H4 (cell line): ENCODE data around the gene SORD. TPM values are rescaled to one million over a fixed set of nuclear protein-coding genes. Genes with fewer than 3 reads are reported as not detected.
"Not testable (repeated sequence)": the region's sequence is repeated elsewhere in the genome, so short reads cannot be mapped to it uniquely, and the experiment has no call there.

Experiments used
- DNase-seq: peaks from one replicate; pipeline ENCODE4 v3.0.0-alpha.2; 2015; ENCODE audit warnings: low spot score
- total RNA-seq: library from RNA; depleted of rRNA; stranded (reverse); fragments of >200 nt; shearing (Covaris generic); gene quantifications from 2 replicates; pipeline ENCODE4 v1.2.3, GENCODE V29; 2014

Gene SORD
- total RNA-seq, 1 experiment from 2014 or later: 41.2 TPM

DNA sequence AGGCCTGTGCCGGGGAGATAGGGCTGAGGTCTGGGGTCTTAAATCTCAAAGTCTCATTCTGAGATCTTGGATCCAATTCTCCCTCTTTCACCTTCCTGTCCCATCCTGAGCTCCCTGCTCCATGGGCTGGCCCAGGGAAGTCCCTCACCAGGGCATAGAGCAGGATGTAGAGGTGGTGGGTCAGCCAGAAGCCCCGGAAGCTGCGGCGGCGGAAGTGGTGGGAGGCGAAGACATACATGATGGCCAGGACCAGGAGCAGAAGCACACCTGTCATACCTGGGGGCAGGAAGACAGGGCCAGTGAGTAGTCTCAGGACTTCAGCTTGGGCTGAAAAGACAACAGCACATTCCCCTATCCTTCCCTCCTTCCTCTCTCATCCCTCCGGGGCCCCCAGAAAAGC lies 74.5 kb downstream of the SORD start:
- DNase-seq: no peak

DNA sequence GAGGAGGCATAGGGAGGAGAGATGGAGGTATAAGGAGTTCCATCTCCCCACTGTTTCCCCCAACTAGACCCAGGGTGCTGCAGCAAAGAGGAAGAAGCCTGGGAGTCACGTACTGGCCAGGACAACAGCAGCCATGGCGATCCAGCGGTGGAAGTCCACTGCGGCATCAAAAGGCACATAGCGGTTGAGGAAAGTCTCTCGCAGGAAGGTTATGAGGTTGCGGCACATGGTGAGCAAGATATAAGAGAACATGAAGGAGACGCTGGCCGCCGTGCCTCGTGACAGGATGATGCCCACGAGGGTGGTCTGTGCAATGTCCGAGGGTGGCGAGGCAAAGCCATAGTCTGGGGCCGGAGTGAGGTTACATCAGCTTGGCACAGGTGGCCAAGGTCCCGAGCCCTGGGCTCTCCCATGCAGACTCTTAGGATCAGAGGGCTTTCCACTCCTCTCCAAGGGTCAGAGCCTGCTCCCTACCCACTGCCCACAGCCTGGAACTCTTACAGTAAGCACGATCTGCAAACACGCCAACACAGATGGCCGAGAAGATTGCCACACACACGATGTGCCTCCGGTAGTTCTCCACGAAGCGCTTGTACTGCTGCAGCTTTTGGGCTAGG lies 76.7 kb downstream of the SORD start:
- DNase-seq: no peak

DNA sequence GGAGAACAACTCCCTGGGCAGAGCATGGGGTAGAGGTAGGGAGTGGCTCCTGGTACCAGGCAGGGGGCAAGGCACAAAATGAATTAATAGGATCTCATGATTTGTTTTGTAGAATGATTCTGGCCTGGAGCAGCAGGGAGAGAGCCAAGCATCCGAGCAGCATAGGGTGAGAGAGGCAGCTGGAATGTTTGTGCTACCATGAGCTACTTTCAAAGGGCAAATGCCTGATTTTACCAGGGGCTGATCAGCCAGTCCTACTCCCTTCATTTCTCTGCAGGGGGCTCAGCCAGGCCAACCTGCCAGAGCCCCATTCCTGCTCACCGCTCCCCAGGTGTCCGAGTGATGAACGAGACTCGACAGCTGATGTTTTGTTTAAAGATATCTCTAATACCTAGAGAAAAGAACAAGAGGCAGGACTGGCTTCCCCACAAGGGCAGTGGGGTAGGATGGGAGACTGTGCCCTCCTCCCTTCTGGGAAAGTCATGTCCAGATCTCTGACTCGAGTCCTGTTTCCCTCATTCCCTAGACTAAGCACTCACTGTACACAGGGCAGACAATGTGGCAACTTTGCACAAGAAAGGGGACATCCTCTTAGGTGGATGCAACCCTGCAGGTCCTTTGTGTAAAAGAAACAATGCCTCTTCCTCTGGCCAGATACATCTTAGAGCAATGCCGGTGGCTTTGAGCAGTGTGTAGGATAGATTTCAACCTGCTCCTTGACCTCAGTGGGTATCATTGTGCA lies 78.1 kb downstream of the SORD start:
- DNase-seq: no peak

DNA sequence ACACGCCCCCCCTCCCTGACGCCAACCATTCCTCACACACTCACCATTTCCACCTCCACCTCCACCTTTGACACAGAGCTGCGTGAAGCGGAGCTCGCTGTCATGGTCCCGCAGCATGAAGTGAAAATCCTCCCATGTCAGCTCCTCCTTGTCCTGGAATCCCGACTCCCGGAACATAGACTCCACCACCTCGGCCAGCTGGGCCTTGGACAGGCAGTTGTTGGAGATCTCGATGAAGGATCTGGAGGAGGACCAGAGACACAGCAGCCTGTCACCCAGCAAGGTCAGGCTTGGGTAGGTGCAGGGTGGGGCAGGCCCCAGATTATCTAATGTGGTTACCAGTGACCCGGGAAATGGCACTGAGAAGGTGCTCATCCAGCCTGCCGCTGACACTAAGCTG lies 78.8 kb downstream of the SORD start:
- no peak for DNase-seq

DNA sequence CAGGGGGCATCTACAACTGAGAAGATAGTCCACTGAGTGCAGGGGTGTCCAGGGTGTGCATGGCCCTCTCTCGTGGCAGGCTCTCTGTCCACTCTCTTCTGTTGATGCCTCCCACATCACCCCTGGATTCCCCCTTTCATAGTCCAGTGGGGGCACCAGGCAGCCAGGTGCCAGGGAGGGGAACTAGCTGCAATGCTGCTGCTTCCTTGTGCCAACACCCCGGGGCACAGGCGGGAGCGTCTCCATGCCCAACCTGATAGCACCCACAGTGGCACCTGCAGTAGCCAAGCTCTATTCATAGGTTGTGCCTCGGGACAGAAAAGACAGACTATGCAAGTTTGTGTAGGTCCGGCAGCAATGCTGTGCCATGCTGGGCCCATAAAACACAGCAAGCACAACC lies 79.2 kb downstream of the SORD start:
- DNase-seq: no peak

DNA sequence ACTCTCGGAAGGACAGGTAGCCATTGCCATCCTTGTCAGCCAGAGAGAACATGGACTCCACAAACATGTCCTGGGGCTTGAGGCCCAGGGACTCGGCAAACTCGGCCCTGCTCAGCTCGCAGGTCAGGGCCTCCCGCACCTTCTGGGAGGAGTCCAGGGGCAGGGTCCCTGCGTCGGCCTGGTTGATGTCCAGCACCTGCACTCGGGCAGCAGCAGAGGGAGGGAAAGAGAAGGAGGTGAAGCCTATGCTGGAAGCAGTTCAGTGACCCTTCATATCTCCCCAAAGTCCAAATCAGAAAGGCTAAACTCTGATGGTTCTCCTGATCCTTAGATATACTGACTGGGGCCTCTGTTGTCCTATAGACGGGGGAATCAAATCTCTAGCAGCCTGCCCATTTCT lies 81.2 kb downstream of the SORD start:
- DNase-seq: not testable (repeated sequence)

DNA sequence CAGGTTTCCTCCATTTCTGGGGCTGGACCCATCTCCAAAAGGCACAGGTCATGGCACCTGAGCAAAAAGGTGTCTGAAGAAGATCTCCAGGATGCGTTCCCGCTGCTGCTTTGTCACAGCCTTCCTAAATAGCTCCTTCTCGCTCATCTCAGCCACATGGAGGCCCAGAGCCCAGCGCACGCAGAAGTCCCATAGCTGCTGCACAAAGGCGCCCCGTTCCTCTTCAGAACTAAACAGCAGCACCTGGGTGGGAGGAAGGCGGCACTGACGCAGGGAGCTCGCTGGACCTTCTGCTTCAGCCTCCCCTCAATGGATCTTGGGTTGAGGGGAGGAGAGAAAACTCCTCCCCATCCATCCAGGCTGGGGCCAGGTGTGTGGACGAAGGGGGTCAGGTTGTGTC lies 82.6 kb downstream of the SORD start:
- DNase-seq: no peak

DNA sequence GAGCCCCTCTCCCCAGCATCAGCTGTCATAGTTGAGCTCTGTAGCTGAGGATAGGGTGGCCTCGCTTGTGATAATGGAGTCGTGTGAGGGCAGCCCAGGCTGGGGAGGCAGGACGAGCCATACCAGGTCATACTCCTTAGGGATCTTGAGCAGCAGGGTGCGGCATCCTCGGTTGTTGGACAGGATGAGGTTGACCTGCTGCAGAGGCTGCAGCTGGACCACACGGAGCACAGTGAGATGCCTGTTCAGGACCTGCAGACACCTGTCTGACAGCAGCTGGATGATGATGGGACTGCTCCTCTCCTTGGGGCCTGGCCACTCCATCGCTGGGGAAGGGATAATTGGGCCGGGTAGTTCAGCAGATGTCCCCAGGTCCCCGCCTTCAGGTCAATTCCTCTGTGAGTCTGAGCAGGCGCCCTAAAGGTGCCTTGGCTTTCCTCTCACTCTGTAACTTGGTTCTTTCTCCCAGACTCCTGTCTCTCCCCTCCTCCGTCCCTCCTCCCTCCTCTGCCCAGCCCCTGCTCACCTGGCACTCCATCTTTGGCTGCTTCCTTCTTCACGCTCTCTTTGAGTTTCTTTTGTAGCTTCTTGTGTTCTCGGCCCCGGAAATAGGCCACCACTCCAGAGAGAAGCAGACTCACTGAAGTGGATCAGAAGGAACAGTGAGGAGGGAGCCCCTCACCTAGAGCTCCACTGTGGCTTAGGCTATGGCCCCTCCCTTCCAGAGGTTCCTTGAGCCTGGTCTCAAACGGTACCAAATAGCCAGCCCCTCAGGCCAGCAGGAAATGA lies 83.2 kb downstream of the SORD start:
- DNase-seq: no peak

DNA sequence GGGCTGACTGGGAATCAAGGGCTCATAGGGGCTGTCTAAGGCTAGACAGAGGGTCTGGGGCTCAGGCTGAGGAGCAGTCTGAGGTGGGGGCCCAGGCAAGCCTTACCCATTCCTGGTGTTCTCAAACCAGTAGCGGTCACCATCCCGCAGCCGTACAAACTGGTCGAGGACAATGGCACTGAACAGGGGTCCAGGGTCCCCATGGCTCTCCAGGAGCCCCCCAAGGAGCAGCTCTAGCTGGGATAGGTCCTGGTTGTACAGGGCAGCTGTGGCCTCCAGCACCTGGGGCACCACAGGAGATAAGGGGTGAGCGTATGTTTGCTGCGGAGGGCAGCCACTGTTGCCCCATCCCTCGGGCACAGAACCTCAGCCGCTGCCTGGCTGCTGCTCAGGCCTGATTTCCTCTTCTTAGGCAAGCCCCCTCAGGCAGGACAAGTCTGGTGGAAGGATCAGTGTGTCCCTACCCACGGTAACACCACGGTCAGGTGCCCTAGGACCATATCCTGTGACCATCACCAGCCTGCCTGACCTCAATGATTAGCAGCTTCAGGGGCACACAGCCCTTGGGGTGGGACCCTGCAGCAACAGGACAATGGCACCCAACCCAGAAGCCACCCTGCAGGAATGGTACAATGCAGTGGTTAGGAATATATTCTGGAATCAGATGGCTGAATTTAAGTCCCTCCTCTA lies 85.1 kb downstream of the SORD start:
- DNase-seq: no peak

DNA sequence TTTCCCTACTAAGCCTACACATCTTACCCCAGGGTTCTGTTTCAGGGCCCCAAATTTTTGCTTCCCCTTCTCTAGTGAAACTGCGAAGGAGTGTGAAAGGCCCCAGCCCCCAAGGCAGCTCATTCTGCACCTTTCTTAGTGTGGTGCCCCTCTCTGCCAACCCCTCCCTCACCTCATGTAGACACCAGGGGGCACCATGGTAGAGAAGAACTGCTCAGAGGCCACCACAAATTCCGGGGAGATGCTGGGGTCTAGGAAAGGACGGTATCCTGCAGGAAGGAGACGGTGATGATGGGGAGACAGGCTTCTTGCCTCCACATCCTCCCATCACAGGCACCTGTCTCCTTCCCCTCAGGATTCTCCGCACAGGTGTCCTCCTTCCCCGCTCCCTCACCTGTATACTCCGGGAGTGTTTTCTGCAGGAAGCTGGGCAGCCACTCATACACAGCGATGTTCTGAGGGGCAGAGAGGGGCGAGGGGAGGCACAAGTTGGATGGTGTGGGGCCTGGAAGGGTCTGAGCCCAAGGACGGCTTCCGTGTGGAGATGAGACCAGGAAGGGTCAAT lies 87.3 kb downstream of the SORD start:
- no peak for DNase-seq

DNA sequence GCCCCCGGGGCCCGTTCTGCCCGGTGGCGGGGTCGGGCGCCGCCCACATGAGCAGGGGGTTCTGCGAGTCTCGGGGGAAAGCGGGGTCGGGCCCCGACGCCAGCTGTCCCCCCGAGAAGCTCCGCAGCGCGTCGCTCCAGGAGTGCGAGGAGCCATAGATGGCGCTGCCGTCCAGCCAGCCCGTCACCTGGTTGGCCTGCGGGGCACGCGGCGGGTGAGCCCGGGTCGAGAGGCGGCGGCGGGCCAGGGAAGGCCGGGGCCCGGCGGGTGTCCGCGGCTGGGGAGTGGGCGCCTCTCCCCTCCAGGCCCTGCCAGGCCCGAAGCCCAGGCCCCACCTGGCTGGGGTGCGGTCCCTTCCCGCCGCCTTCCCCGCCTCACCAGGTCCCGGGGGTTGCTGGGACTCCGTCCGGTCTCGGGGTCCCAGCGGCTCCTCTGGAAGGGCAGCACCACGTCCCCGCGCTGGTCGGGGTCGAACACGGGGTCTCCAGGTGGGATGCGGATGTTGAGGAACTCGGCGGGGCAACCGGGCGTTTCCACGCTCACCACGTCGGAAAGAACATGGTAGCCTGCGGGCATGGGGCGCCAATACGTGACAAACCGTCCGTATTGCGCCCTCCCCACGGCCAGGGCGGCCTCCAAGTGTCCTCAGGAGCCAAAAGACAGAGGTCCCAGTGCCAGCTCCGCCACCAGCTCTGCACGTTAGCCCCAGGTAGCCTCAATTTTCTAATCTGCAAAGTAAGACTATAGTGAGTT lies 88.6 kb downstream of the SORD start:
- no peak for DNase-seq

DNA sequence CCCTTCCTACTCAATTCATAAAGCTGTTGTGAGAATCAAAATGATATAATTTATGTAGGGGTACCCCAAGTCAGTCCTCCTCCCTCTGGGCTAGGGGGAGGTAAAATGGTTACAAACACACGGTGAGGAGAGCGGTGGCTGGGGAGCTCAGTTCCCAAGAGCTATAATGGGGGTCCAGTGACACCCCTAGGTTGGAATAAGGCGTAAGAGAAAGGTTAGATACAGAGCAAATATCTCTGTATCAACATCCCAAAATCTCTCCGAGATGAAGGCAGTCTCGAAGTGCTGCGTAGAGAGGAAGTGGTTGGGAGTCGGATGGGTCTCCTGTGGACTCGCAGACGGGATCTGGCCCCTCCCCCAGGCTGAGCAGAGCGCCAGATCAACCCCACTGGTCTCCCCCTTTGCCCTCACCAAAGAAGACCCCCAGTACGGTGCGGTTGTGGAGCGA lies 89.2 kb downstream of the SORD start:
- DNase-seq: no peak

DNA sequence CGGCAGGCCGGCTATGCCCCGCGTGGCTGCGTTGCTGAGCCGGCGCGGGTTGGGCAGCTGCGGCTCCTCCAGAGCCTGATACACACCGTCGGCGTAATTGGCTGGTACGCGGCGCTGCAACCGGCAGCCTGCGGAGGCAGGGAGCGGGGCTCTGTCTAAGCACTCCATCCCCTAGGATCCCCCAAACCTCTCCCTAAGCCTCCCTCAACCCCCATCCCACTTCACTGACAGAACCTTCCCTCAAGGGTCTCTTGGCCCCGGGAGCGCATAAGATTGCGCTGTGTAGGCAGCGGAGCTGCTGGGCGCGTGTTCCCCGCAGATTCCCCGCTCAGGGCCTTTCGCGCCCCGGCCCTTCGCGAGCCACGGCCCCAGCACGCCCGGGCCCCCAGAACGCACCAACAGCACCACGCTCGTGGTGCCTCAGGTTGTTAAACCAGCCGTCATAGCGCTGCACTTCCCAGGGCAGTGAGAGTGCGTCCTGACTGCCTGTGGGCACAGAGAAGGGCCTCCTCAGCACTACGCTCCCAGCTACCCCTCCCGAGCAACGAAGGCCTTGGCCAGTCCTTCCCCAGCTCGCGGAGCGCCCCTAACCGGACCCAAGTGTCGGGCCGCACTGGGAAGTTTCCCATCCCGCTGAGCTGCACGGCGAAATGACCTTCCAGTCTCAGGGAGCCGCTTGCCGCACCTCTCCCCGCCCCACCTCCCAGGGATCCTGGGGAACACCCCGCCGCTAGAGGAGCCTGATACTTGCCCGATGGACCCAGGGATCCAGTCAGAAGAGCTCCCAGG lies 89.8 kb downstream of the SORD start:
- no peak for DNase-seq

DNA sequence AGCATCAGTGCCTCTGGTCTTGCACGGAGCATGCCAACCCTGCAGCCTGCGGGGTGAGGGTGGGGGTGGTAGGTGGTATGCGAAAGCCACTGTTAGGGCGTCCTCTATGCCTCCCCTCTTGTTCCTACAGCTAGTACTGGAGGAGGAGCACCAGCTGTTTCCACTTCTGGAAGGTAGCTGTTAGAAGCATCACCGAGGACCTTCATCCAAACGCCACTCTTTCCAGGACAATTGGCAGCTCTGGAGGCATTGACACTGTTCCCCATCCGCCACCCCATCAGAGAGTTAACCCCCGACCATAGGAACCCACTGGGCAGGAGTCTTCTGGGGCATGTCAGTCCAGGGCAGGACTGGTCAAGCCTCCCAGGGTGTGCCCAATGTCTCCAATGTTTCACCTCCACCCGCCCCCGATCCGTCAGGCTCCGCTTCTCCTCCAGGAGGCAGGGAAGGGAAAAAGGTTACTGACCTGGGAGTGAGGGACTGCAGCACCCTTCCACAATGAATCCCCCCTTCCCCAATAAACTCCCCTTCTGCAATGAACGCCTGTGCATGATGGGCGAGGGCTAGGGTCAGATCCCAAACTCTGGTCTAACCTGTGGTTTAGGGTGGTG lies 90.5 kb downstream of the SORD start:
- no peak for DNase-seq

DNA sequence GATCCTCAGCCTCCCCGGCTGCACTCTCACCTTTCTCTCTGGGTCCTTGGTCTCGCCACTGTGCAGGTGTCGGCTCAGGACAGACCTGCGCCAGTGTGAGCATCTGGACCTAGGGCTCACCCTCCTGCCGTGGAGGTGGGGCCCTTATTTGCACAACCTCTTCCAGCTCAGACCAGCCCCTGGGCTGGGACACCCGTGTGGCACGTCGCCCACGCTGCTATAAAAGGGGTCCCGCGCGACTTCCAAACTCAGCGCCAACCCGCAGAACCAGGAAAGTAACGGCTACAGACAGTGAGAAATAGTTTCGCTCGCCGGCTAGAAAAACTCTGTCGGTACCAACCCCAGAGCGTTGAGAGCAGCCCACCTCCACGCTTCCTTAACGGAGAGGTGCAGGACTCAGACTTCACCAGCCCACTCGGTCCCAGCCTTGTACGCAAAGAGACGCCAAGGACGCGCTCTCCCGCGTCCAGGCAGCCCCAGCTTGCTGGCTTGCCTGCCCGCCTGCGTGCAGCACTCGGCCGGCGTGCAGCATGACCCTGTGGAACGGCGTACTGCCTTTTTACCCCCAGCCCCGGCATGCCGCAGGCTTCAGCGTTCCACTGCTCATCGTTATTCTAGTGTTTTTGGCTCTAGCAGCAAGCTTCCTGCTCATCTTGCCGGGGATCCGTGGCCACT lies 91.2 kb downstream of the SORD start, which contains the start of the genes DUOX2 and DUOXA2:
TSS of gene DUOX2 (minus strand) at position 97 of the 675 bp plus-strand sequence. CDS start 761 bp downstream, outside the sequence.
TSS of gene DUOXA2 (plus strand) at position 251 of the 675 bp plus-strand sequence. CDS start at position 531, 280 bp downstream.
- DNase-seq: no peak

DNA sequence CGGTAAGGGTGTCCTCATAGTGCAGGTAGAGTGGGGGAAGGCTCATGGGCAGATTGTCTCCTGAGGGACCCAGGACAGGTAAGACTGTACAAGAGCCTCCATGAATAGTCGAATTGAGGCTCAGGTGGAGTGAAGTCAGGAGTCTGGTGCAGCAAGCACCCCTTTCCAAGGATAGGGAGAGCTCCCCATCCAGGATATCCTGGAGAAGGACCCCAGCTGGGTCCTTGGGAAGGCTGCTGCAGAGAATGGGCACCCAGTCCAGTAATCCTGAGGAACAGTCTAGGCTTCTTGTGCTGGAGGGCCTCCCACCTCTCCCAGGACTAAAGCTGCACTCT lies 91.7 kb downstream of the SORD start:
- no peak for DNase-seq

DNA sequence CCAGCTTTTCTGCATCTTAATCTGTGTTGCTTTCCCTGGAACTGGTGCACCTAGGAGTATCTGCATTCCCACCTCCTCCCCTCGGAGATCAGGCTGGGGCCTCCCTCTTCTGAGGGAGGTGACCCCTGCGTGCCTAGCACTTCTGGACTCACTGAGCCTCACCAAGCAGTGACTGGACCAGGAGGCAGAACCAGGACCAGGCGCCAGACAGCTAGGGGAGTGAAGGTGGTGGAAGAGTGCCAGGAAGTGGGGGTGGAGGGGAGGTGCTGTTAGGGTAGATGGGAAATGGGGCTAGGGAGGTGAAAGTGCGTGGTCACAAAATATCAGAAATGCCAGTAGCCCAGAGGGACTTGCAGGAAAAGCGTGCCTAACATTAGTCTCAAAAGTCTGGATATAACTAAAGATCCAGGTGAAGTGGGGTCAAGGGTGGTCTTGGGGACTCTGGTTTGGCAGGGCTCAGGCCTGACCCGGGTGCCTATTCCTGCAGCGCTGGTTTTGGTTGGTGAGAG lies 92.4 kb downstream of the SORD start:
- DNase-seq: no peak

DNA sequence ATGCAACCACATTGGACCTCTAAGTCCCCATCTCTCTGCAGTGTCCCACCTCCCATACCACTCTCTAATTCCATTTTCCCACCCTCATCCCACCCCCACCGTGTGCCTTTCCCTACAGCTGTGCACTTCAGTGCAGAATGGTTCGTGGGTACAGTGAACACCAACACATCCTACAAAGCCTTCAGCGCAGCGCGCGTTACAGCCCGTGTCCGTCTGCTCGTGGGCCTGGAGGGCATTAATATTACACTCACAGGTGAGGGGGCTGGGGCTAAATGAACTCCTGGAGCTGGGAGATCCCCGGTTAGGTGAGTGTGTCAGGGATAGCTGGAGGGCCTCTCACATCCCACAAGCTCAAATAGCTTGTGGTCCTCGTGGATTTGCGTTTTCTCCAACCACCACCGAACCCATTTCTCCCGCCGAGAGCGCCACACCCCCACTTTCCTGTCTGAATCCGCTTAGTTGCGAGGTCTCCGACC lies 93.0 kb downstream of the SORD start:
- DNase-seq: no peak
